GM21723 (cell line): ENCODE data around the gene EVA1B.

Source experiments
- ATAC-seq: cut with Tn5 transposase; IDR thresholded peaks from one replicate; pipeline ENCODE4 v1.9.1; 2021; ENCODE audit warnings: mild to moderate bottlenecking, moderate library complexity; ENCODE audit not compliant: unreplicated experiment

The EVA1B gene

DNA sequence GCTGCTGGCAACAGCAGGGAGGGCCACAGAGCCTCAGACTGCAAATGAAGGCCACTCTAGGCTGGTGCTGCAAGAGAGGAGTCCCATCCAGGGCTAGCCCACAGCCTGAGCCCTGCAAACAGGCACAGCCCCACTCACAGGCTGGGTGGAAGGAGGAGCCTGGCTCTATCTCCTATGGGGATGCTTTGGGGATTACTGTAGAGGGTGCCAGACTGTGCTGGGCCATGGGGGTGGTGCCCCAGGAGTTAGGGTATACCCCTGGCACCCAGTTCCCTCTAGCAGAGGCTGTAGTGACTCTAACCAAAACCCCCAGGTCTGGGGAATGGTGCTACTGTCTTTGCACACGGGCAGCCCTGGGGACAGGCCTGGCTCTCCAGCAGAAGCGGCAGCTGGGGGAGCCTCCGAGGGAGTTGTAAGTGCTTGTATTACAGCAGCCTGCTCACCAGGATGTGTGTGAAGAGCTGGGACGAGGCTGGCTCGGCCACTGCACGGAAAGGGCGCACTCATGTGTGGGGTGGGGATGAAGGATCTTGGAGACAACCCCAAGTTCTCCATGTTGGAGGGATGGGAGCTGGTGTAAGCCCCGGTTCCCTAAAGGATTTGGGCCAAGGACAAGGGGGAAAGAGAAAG, 23.4 kb upstream of the EVA1B start:
- no peak for ATAC-seq

GRCh38 chr1:36345353-36345752, 21.9 kb upstream of the EVA1B start:
- ATAC-seq = no peak

DNA sequence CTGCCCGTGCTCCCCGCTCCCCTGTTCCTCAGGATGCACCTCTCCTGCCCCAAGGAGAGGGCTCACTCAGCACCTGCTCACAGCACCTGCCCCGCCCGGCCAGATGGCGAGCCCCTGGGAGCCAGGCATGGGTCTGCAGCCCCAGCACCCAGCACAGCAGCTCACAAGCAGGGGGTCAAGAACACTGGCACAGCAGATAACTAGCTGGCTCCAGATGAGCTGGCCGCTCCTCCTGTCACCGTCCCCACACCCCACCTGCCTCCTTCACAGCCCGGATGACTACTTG, 20.9 kb upstream of the EVA1B start:
- ATAC-seq = no peak

- no peak for ATAC-seq
Measured at GRCh38 chr1:36343651-36344394, 20.4 kb upstream of the EVA1B start.

DNA sequence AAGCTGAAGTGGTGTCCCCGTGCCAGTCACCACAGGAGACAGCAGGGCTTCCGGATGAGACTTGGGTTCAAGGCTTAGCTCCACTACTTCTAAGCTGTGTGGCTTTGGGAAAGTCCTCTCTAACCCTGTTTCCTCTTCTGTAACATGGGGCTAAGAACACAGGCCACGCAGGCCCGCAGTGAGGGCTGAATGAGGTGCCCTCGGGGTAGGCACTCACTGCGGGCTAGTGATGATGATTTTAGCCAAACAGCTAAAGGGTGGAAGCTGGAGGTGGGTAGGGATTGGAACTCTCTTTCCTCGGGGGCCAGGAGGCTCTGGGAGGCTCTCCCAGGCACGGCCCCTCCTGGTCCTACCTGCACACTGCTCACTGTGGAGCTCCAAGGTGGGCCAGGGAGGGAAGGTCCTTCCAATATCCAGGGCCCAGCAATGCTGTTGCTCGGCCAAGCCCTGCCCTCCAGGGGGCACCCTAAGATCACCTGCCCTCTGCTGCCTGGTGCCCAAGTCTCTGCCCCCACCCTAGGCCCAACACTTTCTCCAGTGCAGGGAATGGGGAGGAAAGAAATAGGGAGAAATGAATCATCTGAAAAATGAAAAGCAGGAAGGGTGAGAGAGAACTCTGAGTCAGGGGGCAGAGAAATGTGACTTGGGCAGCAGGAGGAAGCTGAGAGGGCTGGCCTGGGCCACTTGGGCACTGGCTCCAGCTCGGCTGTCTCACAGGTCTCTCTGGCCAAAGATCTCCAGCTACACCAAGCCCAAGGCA, 19.2 kb upstream of the EVA1B start:
- ATAC-seq = no peak

DNA sequence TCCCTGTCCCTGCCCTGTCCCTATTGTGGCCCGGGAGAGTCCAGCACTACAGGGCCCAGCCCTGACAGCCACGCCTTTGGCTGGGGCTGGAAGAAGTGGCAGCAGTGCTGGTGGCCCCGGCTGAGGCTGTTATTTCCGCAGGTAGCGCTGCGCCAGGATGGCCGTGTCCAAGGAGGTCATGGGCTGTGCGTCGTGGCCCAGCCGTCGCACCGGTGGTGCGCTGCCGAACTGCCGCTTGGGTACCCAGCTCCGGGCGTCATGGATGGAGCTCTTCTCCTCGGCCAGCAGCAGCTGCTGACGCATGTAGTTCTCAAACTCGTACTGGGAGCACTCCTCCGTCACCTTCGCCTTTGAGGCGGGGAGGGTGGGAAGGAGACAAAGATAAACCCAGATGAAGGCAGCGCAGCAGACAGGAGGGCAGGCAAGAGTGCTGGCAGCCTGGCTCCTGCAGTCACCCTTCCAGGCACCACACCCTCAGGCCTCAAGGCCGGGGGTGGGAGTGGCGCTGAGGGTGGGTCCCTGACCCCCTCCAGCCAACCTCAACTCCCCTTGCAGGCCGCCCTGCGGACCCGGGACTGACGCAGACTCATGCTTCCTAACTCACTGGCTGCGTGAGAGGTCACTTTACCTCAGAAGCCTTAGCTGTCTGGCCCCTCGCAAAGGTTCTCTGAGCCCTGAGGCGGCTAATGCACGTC, 18.3 kb upstream of the EVA1B start:
- ATAC-seq = no peak

DNA sequence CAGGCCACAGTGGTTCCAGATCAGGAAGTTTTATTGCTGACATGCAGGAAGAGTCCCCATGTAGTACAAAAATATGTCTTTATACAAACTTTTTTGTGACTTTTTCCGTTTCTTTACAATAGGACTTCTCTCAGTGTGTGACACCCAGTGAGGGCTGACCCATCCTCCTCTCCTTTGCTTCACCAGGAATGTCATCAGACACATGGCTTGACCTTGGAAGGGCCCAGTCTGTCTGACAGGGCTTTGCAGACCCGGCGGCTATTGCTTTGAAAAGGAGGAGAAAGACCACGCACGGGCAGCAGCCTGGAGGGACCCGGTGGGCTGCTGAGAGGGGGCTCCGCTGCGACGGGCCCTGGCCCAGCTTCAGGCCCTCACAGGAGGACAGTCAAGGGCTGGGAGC, 16.2 kb upstream of the EVA1B start:
- no peak for ATAC-seq

GRCh38 chr1:36339215-36339614, 15.8 kb upstream of the EVA1B start:
- ATAC-seq = no peak

DNA sequence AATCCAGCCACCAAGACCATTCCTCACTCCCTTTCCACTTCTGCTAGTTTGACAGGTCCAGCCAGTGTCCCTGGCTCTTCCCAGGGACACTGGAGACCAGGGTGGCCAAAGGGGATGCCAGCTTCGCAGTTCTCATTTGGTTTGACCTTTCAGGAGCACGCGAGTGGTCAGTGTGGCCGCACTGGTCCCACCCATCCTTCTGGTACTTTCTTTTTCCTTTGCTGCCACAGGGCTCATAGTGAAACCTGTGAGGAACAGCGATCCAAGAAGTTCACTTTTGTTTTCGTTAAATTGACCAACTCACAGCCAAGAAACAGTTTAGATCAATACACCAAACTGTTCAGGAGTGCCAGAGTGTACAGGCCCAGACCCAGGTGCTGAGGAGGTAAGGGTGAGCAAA, 14.4 kb upstream of the EVA1B start:
- no peak for ATAC-seq

- ATAC-seq = no peak
Measured at GRCh38 chr1:36330940-36331339, 7.5 kb upstream of the EVA1B start.

DNA sequence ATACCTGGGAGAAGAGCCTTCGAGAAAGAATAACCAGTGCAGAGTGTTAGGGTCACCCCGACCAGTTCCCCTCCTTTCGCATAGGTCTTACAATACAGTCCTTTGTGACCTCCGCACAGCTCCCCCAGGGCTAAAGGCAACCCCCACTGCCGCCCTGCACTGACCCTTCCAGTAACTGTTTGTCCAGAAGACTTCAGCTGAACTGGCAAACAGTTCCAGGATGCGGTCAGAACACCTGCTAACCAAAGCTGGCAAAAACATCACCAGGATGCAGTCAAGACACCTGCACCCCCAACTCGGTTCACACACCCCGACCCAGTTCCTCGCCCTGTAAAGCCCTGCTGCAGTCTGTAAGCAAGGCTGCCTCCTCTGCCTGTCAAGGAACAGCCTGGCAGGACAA, 6.4 kb upstream of the EVA1B start:
- ATAC-seq = no peak

- ATAC-seq = no peak
Measured at GRCh38 chr1:36328713-36329112, 5.3 kb upstream of the EVA1B start.

GRCh38 chr1:36328088-36328480, 4.6 kb upstream of the EVA1B start:
- no peak for ATAC-seq

DNA sequence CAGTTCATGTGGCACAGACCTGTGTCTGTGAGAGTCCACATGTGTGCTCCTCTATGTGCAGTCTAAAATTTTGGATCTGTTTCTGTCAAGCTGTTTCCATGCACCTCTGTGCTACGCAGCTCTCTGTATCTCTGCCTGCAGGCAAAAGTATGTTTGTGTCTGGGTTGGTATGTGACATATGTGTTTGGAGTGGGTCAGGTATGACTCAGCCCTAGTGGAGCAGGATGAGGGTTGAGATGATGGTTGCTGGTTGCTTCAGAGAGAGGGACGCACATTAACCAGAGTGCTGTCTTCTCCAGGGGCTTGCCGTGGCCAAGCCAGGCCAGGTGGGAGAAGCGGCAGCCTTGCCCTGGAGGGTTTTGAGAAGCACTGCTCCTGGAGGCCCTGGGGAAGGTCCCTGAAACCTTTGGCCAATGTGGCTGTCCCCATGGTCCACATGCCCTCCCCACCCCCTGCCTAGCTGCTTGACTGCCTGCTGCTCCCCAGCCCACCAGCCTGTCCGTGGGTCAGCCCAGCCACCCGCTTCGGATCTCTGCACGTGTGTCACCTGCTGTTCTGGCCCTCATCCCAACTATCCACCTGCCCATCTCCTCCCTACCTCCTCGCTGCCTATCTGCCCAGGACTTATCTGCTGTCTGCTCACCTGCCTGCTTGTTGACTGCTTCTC, 4.1 kb upstream of the EVA1B start:
- ATAC-seq = no peak

DNA sequence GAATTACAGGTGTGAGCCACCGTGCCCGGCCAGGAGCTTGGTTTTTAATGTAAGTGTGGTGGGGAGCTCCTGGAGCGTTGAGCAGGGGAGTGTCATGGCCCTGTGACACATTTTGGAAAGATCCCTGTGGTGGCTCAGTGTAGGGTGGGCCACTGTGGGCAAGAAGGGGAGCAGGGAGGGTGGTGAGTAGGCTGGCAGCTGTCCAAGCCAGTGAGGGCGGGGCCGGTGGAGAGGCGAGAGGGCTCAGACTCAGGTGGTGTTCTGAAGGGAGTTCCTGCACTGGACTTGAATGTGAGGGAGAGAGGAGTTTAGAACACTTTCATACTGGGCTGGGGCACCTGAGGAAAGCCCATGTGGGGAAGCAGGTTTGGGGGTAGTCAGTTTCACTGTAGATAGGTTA, 3.1 kb upstream of the EVA1B start:
- no peak for ATAC-seq

DNA sequence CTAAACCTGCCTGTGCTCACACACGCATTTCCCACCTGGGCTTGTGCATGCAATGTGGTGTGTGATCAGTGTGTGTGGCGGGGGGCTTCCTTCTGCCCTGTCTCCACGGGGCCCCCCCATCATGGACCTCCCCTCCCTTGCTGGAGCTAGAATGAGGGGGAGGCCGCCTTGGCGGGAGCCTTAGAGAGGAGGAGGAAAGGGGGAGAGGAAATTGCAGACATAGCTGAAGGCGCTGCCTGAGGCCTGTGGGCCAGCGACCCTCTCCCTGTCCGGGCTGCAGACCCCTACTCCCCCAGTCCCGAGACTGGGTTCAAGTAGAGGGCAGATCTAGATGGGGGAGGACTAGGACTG, 883 bp upstream of the EVA1B start:
- no peak for ATAC-seq

DNA sequence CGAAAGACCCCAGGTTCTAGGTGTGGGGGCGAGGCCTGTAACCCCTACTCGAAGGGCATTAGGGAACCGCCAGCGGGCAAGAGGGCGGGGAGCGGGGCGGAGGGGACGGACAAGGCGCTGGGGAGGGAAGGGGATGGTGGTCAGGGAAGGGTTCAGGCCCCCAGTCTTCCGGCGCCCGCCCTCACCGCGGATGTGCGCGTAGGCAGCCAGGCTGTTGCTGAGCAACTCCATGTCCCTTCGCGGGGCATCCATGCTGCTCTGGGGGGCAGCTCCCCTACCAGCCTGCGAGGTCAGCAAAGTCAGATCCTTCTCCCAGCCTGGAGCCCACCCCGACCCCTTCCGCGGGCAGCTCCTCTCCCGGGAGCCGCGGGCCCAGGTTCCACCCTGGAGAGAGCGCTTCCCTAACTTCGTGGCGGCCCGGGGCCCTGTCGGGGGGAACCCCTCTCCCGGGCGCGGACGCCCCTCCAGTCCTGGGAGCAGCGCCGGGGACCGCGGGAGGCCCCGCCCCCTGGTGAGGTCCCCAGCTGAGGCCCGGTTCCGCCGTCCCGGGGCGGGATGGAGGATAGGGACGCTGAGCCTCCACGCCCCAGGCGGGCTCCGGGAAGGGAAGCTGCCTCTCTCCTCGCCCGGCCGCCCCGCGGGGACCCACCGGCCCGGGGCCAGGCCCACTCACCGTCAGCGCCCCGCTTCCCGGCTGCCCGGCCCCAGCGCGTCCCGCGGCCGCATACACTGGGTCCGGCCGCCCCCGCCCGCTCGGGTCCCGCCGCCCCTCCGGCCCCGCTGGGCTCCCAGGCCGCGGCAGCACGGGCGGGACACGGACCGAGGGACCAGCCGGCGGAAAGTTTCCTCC, 434 bp downstream of the EVA1B start:
- ATAC-seq = peak; percentile 20

DNA sequence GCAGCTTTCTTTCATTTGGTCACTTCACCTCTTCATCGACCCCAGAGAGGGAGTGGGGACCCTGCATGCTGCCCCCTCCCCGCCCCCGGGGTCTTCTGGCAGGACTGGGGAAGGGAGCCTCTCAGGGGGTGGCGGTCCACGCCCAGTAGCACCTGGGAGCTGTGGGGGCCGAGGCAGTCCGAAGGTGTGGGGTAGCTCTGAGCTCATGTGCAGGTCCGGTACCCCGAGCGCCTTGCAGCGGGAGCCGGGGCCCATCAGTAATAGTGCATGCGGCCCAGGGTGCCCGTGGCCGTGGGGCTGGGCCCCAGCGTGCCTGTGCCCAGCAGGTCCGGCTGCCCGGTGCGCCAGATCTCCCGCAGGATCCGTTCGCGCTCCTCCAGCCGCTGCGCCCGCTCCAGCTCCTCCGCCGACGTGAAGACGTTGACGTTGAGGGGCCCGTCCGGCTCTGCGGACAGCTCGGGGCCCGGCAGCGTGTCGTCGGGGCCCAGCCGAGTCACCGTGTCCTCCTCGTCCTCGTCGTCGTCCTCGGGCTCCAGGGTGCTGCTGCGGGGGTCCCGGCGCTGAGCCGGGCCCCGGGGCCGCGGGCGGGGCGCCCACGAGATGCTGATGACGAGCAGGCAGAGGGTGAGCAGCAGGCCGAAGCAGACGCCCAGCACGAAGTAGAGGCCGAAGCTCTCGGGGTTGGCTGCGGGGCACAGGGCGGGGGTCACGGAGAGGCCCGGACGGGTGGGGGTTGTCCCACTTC, 1.2 kb downstream of the EVA1B start:
- no peak for ATAC-seq

GRCh38 chr1:36321119-36321951, 2.1 kb downstream of the EVA1B start:
- ATAC-seq = no peak
